IMR-90 (cell line): ENCODE data around the gene ANKUB1. TPM values are rescaled to one million over a fixed set of nuclear protein-coding genes. Genes with fewer than 3 reads are reported as not detected.

Experiments
- ATAC-seq: fragments of 200-7000 bp; cut with Tn5 transposase; 2 replicates; pipeline ENCODE4 v1.9.1; 2020; ENCODE audit warnings: low read depth, mild to moderate bottlenecking, moderate library complexity
- BruUV-seq: library from RNA; stranded (reverse); fragments of 400-500 nt; replicated peaks from 2 replicates; lab custom pipeline; 2021; lab: Mats Ljungman, UMichigan
- CTCF ChIA-PET: fragments of 300-600 bp; formaldehyde crosslinking; extraction: SDS; loops from one replicate; lab custom pipeline; 2021; ENCODE audit warnings: antibody characterized with exemption; lab: Yijun Ruan, JAX
- POLR2A ChIA-PET: fragments of 300-600 bp; sonication (Branson Sonifier 250); formaldehyde crosslinking; loops from one replicate; lab custom pipeline; 2022; ENCODE audit warnings: antibody characterized with exemption; ENCODE audit not compliant: unreplicated experiment; lab: Charles Lee
- DNase-seq: peaks from one replicate; pipeline ENCODE4 v3.0.0; 2013
- H2AFZ ChIP-seq: replicated peaks from 2 replicates; pipeline ENCODE3; 2013; ENCODE audit warnings: low read length, mild to moderate bottlenecking; ENCODE audit not compliant: poor library complexity
- H2AK5ac ChIP-seq: 2 replicates; pipeline ENCODE4 v1.6.1; 2013; ENCODE audit warnings: low read depth, low read length, inconsistent platforms
- H2AK9ac ChIP-seq: replicated peaks from 2 replicates; pipeline ENCODE3; 2013; ENCODE audit warnings: mild to moderate bottlenecking, low read depth, low read length, moderate library complexity; ENCODE audit not compliant: poor library complexity
- H2BK120ac ChIP-seq: 2 replicates; pipeline ENCODE4 v1.6.1; 2013; ENCODE audit warnings: low read depth, low read length, inconsistent platforms
- H2BK15ac ChIP-seq: 3 replicates; pipeline ENCODE4 v1.6.1; 2013; ENCODE audit warnings: low read depth, low read length, inconsistent platforms
- H2BK20ac ChIP-seq: 2 replicates; pipeline ENCODE4 v1.6.1; 2013; ENCODE audit warnings: low read depth, mild to moderate bottlenecking, inconsistent platforms, low read length, moderate library complexity
- H2BK5ac ChIP-seq: 2 replicates; pipeline ENCODE4 v1.6.1; 2013; ENCODE audit warnings: mild to moderate bottlenecking, low read depth, low read length, inconsistent platforms; ENCODE audit not compliant: poor library complexity, severe bottlenecking
- H3K14ac ChIP-seq: replicated peaks from 2 replicates; pipeline ENCODE4 v1.6.1; 2013; ENCODE audit warnings: low read depth, low read length, inconsistent platforms
- H3K18ac ChIP-seq: 2 replicates; pipeline ENCODE4 v1.6.1; 2013; ENCODE audit warnings: low read depth, low read length, control low read depth
- H3K23ac ChIP-seq: 2 replicates; pipeline ENCODE4 v1.6.1; 2013; ENCODE audit warnings: low read depth, low read length, inconsistent platforms
- H3K27ac ChIP-seq: 2 replicates; pipeline ENCODE4 v1.5.1; 2013; ENCODE audit warnings: mild to moderate bottlenecking, control low read depth, low read length; ENCODE audit not compliant: insufficient read depth
- H3K27me3 ChIP-seq: 2 replicates; pipeline ENCODE4 v1.6.1; 2013; ENCODE audit warnings: low read length; ENCODE audit not compliant: control insufficient read depth, insufficient read depth
- H3K36me3 ChIP-seq: 2 replicates; pipeline ENCODE4 v1.6.1; 2013; ENCODE audit warnings: low read length, mixed read lengths; ENCODE audit not compliant: control insufficient read depth, insufficient read depth
- H3K4ac ChIP-seq: 2 replicates; pipeline ENCODE4 v1.6.1; 2013; ENCODE audit warnings: low read depth, low read length, inconsistent platforms
- H3K4me1 ChIP-seq: 2 replicates; pipeline ENCODE4 v1.6.1; 2013; ENCODE audit warnings: low read length, mixed read lengths; ENCODE audit not compliant: control insufficient read depth, insufficient read depth
- H3K4me2 ChIP-seq: 2 replicates; pipeline ENCODE4 v1.6.1; 2013; ENCODE audit warnings: low read depth, mild to moderate bottlenecking, control low read depth, low read length, moderate library complexity
- H3K4me3 ChIP-seq: 2 replicates; pipeline ENCODE4 v1.5.1; 2013; ENCODE audit warnings: low read depth, mild to moderate bottlenecking, control low read depth, low read length, moderate library complexity; ENCODE audit not compliant: insufficient read depth
- H3K56ac ChIP-seq: 2 replicates; pipeline ENCODE4 v1.6.1; 2013; ENCODE audit warnings: low read length, inconsistent platforms; ENCODE audit not compliant: insufficient read depth; ENCODE audit errors: extremely low read depth
- H3K79me1 ChIP-seq, 2 experiments: 2 replicates each; pipeline ENCODE4 v1.6.1; 2013; ENCODE audit warnings: low read length in 2 of 2, inconsistent platforms in 1 of 2, low read depth in 1 of 2
- H3K9ac ChIP-seq: 2 replicates; pipeline ENCODE4 v1.6.1; 2013; ENCODE audit warnings: low read depth, low read length, control low read depth
- H3K9me1 ChIP-seq: 2 replicates; pipeline ENCODE4 v1.6.1; 2013; ENCODE audit warnings: low read length, inconsistent platforms; ENCODE audit not compliant: insufficient read depth
- H3K9me3 ChIP-seq: 2 replicates; pipeline ENCODE4 v1.6.1; 2013; ENCODE audit warnings: low read length; ENCODE audit not compliant: control insufficient read depth, insufficient read depth
- H4K20me1 ChIP-seq: 2 replicates; pipeline ENCODE4 v1.6.1; 2013; ENCODE audit warnings: low read length, inconsistent platforms; ENCODE audit not compliant: insufficient read depth
- H4K5ac ChIP-seq: 2 replicates; pipeline ENCODE4 v1.6.1; 2013; ENCODE audit warnings: mild to moderate bottlenecking, low read depth, low read length, control low read depth
- H4K8ac ChIP-seq, 2 experiments: 2 replicates each; pipeline ENCODE4 v1.6.1; 2013; ENCODE audit warnings: low read depth in 2 of 2, low read length in 2 of 2, control low read depth in 1 of 2, inconsistent platforms in 1 of 2
- H4K91ac ChIP-seq: 2 replicates; pipeline ENCODE4 v1.6.1; 2013; ENCODE audit warnings: low read depth, low read length, inconsistent platforms; ENCODE audit not compliant: insufficient read depth
- BHLHE40 ChIP-seq: fragments of 150-350 bp; IDR thresholded peaks from 2 replicates; pipeline ENCODE4 v1.6.1; 2016; ENCODE audit warnings: mild to moderate bottlenecking, low read depth, low read length
- CEBPB ChIP-seq: IDR thresholded peaks from 2 replicates; pipeline ENCODE4 v1.6.1; 2012; ENCODE audit warnings: low read depth, low read length, improper control_type of control experiment
- FOS ChIP-seq: fragments of 150-350 bp; IDR thresholded peaks from 2 replicates; pipeline ENCODE4 v1.6.1; 2016; ENCODE audit warnings: low read depth, low read length
- NFE2L2 ChIP-seq: fragments of 150-350 bp; IDR thresholded peaks from 2 replicates; pipeline ENCODE4 v1.6.1; 2016; ENCODE audit warnings: low read depth, mild to moderate bottlenecking, low read length
- RCOR1 ChIP-seq: IDR thresholded peaks from 2 replicates; pipeline ENCODE4 v1.6.1; 2012; ENCODE audit warnings: mild to moderate bottlenecking, low read length, improper control_type of control experiment; ENCODE audit not compliant: insufficient replicate concordance
- SMC3 ChIP-seq: fragments of 150-350 bp; IDR thresholded peaks from 2 replicates; pipeline ENCODE4 v1.6.1; 2016; ENCODE audit warnings: low read depth, mild to moderate bottlenecking, antibody characterized with exemption, low read length, moderate library complexity
- WGBS, 2 experiments: methylation state at CpG; one replicate each; pipeline versions ENCODE4 v1.1.5 to v1.1.7; 2013; ENCODE audit warnings: missing lambda C conversion rate in 2 of 2; ENCODE audit not compliant: insufficient read length in 1 of 2; ENCODE audit errors: extremely low coverage in 2 of 2; 5-methylcytosine and 5-hydroxymethylcytosine counted together
- dilution Hi-C: fragments of 300-500 bp; cut with HindIII; formaldehyde crosslinking; loops from one replicate; pipeline ENCODE4 v1.14.3; 2018; ENCODE audit warnings: low sequenced_read_pairs; ENCODE audit not compliant: unreplicated experiment
- in situ Hi-C: fragments of 300-500 bp; cut with MboI; formaldehyde crosslinking; loops from 3 replicates; pipeline ENCODE4 v1.14.3; 2019; ENCODE audit warnings: low sequenced_read_pairs, inconsistent platforms, mixed read lengths
- intact Hi-C: fragments of 100-400 bp; cut with micrococcal nuclease; formaldehyde crosslinking; loops from 2 replicates; pipeline ENCODE4 v1.10.0; 2022
- polyA plus RNA-seq, 3 experiments: library from polyadenylated mRNA; depleted of rRNA; stranded (reverse); fragments of >200 nt; gene quantifications; 2 replicates each; pipeline ENCODE4 v1.2.3, GENCODE V29; 2012; ENCODE audit warnings: low replicate concordance in 1 of 3
- total RNA-seq: library from RNA; depleted of rRNA; stranded (reverse); fragments of >200 nt; gene quantifications from 2 replicates; pipeline ENCODE4 v1.2.3, GENCODE V29; 2012
- TF ChIP-seq, protein P1 (sequence below): fragments of 150-350 bp; IDR thresholded peaks from 2 replicates; pipeline ENCODE4 v1.6.1; 2016; ENCODE audit warnings: low read depth, mild to moderate bottlenecking, low read length, moderate library complexity, borderline replicate concordance

The ANKUB1 gene
- total and polyA plus RNA-seq, 2 of the 4 experiments (the other 2 are of a cell fraction) = not detected

DNA sequence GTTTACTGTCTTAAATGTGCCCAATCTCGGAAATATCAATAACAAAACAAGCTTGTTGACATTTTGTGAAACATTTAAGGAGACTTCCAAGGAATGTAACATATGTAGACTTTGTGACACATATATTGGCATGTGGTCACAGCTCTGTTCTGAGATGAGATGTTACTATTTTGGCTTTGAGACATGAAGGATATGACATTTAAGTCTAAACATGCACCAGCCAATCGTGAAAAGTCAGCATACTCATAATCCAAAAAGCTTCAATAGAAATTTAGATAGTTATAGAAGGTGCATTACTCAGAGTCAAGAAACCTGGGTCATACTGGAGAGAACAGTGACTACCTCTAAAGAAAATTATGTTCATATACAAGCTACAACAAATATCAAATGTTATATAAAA lies 53.5 kb downstream of the ANKUB1 start:
- H3K56ac ChIP-seq = no peak overlapping the region
- H3K27ac ChIP-seq = no peak overlapping the region
- H2AK9ac ChIP-seq = no peak overlapping the region
- peaks cover 4% of the 10 kb centered on the region for H3K4me1 ChIP-seq
- no peaks in the 10 kb centered on the region for H3K27me3 ChIP-seq
- no peak for DNase-seq
- H3K79me1 ChIP-seq = peaks cover 2 to 7% of the 10 kb centered on the region in 2 experiments; a peak in 2 of 4 replicates
- H2BK5ac ChIP-seq = no peak overlapping the region
- no CpG with 5 or more reads among the region's 2 CpGs for WGBS, 2 experiments
- H2BK120ac ChIP-seq = no peak overlapping the region
- CTCF ChIA-PET = no interaction called here
- H2BK20ac ChIP-seq = no peak overlapping the region
- no peaks in the 10 kb centered on the region for H3K9me3 ChIP-seq
- H3K4ac ChIP-seq = no peak overlapping the region
- TF ChIP-seq FOS = no peak
- TF ChIP-seq RCOR1 = no peak
- TF ChIP-seq SMC3 = no peak
- TF ChIP-seq, protein P1, sequence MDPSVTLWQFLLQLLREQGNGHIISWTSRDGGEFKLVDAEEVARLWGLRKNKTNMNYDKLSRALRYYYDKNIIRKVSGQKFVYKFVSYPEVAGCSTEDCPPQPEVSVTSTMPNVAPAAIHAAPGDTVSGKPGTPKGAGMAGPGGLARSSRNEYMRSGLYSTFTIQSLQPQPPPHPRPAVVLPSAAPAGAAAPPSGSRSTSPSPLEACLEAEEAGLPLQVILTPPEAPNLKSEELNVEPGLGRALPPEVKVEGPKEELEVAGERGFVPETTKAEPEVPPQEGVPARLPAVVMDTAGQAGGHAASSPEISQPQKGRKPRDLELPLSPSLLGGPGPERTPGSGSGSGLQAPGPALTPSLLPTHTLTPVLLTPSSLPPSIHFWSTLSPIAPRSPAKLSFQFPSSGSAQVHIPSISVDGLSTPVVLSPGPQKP = no peak
- no peak for TF ChIP-seq BHLHE40
- no peak for TF ChIP-seq NFE2L2
- no peak for TF ChIP-seq CEBPB
- in situ Hi-C loops = no loop called here
- H2AK5ac ChIP-seq = no peak overlapping the region
- dilution Hi-C loops = loop anchor here (25.0 kb wide), 1 partner anchor 227 kb away; no protein-coding TSS in a partner anchor
- no peak overlapping the region for H2BK15ac ChIP-seq
- no peaks in the 10 kb centered on the region for H3K9me1 ChIP-seq
- H3K23ac ChIP-seq = no peak overlapping the region
- POLR2A ChIA-PET = interaction anchor here (0.5 kb wide), 1 partner anchor 783 kb away, joined by 3 read pairs; no protein-coding TSS in a partner anchor
- no peak; the same call in 1 of the 2 replicates for ATAC-seq
- H4K20me1 ChIP-seq = no peaks in the 10 kb centered on the region
- no peak overlapping the region for H2AFZ ChIP-seq
- intact Hi-C loops = no loop called here
- H3K14ac ChIP-seq = no peak overlapping the region
- H3K4me2 ChIP-seq = no peak overlapping the region
- no peak overlapping the region for H4K5ac ChIP-seq
- no TSS peak for BruUV-seq
- H3K18ac ChIP-seq = no peak overlapping the region
- no peak overlapping the region for H3K9ac ChIP-seq
- H3K4me3 ChIP-seq = no peak overlapping the region
- H4K8ac ChIP-seq = no peak overlapping the region
- H4K91ac ChIP-seq = no peak overlapping the region
- H3K36me3 ChIP-seq = peaks cover 3% of the 10 kb centered on the region
